Measurements from ENCODE around the gene ORC3.
"Not testable (repeated sequence)": the region's sequence is repeated elsewhere in the genome, so short reads cannot be mapped to it uniquely, and the experiment has no call there.

The ORC3 gene

DNA sequence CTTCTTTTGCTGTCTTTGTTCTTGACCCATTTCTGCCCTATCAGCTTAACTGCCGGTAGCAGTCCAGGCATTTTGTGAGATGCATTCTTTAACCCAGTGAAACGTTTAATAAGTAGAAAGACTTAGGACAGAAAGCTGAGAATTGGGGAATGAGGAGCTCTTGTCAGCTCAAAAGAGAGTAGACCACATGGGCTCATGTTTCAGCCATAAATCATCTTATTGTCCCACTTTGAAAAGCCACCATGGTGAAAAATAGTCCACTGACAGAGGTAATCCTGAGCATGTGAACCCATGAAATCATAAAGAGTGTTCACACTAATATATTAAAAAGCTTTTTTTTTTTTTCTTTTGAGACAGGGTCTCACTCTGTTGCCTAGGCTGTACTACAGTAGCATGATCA, 16.3 kb downstream of the ORC3 start:
- no peak for DNase-seq

- no peak for DNase-seq
Observed at GRCh38 chr6:87608802-87609201, 18.9 kb downstream of the ORC3 start.

DNA sequence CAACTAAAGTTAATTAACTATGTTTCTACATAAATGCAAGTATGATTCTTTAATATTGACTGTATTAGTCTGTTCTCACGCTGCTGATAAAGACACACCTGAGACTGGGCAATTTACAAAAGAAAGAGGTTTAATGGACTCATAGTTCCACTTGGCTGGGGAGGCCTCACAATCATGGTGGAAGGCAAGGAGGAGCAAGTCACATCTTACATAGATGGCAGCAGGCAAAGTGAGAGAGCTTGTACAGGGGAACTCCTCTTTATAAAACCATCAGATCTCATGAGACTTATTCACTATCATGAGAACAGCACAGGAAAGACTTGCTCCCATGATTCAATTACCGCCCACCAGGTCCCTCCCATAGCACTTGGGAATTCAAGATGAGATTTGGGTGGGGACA, 23.1 kb downstream of the ORC3 start:
- DNase-seq, result not testable (repeated sequence)

DNA sequence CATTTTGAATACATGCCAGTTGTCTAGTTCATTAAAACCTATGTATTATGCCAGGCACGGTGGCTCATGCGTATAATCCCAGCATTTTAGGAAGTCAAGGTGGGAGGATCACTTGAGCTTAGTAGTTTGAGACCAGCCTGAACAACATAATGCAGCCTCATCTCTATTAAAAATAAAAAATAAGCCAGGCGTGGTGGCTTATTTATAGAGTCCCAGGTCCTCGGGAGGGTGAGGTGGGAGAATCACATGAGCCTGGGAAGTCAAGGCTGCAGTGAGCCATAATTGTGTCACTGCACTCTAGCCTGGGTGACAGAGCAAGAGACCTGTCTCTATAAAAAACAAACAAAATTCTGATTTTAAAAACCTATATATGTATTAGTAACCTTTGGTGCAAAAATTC, 27.5 kb downstream of the ORC3 start:
- DNase-seq, result no peak

GRCh38 chr6:87618531-87618930, 28.6 kb downstream of the ORC3 start:
- no peak for DNase-seq

GRCh38 chr6:87623248-87623647, 33.3 kb downstream of the ORC3 start:
- no peak for DNase-seq

DNA sequence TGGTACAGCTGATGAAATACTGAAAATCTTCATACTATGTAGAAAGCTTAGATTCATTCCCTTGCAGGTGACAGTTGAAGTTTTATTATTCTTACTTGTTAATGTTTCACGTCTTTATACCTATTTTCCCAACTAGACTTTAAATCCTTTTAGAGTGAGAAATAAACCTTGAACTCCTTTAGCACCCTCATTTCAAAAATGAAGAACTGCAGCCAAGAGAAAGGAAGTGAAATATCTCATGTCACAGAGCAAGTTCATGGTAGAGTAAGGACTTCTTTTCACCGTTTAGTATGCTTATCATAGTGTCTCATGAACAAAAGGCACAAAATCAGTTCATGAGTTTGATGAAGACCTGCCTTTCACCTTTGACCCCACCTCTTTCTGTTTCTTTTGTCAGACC, 38.5 kb downstream of the ORC3 start:
- no peak for DNase-seq

DNA sequence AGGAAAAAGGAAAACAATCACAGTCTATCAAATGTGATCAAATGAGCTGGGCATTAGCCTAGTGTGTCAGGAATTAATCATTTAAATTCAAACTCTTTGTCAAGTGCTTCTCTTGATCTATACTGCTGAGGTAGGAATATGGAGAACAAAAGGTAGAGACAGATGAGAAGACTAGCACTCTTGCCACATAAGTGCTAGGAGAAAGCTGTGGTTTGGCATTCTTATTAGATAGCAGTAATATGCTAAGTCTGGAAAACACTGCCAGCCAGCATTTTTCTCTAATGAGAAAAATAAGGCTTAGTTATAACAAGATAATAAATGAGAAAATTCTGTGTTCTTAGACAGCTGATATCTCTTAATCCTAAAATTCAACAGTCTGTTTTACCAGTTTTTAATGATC, 38.9 kb downstream of the ORC3 start:
- DNase-seq, result no peak

- DNase-seq, result no peak
Observed at GRCh38 chr6:87630746-87631145, 40.8 kb downstream of the ORC3 start.

DNA sequence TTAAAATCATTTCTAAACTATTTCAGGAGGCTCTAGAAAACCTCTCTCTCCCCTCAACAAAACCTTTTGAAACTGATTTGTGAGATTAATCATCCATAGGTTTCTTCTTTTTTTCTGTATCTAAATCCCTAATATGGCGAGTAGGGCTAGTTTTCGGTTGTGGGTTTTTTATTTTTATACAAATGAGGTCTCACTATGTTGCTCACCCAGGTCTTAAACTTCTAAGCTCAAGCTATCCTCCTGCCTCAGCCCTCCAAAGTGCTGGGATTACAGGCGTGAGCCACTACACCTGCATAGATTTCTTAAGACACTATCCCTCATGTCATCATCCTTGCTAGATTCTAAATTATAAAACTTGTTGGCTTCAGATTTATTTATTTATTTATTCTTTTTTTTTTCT, 43.9 kb downstream of the ORC3 start:
- no peak for DNase-seq

GRCh38 chr6:87636315-87636714, 46.4 kb downstream of the ORC3 start:
- DNase-seq, result no peak

DNA sequence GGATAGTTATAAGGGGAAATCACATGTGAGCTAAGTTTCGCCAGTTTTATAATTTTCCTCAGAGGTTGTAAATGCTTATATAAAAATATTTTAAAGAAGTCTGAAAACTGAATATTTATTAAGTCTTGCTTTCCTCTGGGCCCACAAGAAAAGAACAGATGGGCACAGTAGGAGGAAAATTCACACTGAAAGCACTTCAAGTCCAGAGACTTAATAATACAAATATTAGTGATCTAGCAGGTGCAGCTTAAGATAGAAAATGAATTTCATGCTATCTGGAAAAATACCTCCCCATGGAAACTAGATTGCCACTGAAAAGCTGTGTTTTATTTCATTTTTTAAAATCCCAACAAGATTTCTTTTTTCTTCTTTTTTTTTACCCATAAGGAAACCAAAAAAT, 47.2 kb downstream of the ORC3 start:
- no peak for DNase-seq

DNA sequence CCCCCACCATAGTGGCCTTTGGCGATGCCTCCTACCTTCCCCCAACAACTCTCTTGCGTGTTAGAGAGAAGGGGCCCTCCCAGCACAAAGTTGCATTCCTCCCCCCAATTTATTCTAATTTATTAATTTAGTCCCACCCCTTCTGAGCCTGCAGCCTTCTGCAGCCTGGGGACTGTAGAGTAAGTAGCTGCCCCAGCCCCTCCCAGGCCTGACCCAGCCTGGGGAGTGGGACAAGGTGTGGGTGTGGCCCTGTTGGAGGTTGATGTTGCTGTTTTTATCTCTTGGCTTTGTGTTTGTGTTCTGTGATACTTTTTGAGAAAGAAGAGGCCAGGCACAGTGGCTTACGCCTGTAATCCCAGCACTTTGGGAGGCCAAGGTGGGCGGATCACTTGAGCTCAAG, 49.4 kb downstream of the ORC3 start:
- no peak for DNase-seq

DNA sequence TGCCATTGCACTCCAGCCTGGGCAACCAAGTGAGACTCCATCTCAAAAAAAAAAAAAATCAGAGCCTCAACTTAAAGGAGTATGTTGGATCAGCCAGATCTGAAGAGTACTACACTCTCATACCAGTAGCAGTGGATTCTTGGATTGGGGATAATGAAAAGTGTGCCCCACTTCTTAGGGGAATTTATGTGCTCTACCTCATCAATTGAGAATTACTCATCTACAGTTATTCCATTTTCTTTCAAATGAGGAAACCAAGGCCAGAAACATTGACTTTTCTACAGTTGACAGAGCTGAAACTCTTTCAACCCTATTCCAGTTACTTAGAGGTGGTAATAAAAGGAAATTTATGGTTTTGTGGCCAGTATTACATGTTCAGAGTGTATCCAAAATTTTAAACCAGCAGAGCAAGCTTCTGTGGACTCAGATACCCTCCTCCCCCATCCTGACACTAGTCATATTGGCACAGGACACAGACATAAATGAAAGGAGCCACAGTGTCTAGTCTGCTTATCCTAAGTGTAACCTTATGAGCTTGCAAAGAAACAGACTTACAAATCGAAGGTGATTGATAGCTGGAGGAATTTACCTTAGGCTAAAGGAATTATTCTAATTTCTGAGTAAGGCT, 51.2 kb downstream of the ORC3 start:
- DNase-seq, result no peak

DNA sequence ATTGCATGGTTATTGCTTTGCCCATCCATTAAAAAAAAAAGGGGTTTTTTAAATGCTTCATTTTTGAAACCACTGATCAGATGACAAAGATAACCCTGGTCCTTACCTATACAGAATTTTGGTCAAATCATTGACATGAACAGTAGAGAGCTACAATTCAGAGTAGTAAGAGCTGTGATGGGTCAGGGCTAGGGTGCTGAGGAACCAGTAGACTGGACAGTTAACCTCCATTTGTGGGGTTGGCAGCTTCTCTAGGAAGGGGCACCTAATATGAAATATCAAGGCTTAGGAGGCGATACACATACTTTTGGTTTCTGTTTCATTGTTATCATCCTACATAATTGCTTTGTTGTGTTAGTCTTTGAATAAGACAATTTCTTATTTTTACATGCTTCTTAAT, 55.1 kb downstream of the ORC3 start:
- DNase-seq, result no peak

- no peak for DNase-seq
Observed at GRCh38 chr6:87653074-87653962, 63.4 kb downstream of the ORC3 start.

DNA sequence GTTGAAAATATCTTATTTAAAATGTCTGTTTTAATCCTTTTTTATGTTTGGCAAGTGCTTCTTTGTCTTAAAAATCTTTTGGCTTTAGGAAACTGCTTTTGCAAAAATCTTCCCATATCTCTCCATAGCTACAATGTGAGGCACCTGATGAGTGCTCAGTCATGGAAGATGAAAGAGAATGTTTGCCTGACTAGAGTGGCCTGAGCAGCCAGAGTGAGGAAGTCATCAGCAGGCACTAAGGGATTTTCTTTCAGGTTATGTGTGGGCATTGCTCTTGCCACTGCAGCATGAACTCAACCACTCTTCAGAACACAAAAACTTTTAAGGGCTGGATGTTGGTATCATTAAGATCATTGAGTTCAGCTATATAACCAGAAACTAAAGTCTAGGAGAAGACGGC, 64.2 kb downstream of the ORC3 start:
- no peak for DNase-seq

DNA sequence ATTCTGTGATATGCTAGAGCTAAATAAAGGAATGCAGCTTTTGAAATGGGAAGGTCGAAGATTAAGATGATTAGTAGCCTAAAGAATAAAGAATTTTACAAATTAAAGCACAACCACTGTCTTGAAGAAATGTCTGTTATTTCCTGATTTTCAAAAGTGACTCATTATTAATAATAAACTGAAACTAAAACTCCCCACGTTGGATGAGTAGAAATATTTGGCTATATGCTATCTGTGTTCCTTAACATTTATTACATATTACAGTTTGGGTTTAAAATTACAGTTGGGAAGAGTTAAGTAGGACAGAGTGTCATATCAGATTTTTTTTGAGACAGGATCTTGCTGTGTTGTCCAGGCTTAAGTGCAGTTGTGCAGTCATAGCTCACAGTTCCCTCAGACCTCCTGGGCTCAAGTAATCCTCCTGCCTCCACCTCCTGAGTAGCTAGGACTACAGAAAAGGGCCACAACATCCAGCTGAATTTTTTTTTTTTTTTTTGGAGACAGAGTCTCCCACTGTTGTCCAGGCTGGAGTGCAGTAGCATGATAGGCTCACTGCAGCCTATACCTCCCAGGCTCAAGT, 65.0 kb downstream of the ORC3 start:
- no peak for DNase-seq

- DNase-seq, result no peak
Observed at GRCh38 chr6:87655824-87656223, 65.9 kb downstream of the ORC3 start.

GRCh38 chr6:87656857-87657256, 66.9 kb downstream of the ORC3 start:
- DNase-seq, result no peak

DNA sequence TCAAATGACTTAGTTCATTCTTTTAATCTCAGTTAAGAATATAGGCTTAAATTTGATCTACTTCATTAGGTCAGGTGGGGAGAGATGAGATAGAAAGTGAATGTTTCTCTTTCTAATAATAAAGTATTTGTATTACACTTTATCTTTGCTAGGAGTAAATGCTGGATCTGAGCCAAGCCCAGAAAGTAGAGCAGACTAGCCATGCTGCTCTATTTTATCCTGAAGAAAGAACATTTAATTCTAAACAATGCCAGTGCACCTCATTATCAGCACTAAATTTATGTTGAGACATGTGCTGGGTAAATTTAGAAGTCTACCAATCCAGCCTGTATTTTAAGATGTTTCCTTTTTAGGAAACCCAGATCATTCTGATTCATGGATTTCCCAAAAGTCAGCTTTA, 68.6 kb downstream of the ORC3 start:
- DNase-seq, result no peak

DNA sequence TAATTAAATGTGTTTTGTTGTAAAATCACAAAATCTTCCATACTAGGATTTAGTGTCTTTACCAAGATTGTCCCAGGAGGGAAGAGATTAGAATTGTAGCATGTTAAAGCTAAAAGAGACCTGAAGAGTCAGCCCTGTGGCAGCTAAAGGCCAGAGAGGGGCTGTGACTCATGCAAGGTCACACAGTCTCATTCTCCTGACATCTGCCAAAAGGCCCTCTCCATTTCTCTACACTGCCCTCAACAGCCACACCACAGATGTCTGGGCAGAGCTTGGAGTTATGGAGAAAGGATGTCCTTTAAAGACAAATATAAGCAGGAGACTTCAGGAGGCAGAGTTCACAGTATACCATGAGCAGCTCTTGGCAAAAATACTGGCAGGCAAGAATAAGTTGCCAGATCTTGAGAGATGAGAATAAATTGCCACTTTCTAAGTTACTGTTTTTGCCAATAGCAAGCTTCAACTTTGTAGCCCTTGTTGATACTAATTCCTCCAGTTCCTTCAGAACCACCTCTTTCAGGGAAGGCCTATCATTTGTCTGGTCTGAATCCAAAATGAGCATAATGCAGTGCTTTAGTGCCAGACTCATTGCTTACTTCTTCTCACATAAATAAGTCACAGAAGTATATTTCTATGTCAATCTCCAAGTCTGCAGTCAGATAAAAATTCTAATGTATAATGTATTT, 70.4 kb downstream of the ORC3 start:
- DNase-seq, result no peak

DNA sequence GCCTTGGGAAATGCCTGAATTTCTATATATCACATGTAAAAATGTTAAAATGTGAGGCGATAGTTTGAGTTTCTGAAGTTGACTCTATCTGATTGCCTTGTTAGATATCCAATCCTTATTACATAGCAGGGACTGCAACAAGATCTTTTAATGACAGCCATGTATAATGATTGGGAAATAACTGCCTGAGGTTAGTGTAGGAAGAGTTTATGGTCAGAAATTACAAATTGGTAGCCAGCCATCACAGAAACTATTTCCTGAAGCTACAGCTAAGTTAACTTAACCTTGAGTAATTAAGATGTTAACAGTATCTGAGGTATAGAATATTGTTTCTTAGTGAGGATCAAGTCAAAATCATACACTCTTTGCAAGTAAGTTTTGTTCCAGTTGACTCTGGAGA, 71.1 kb downstream of the ORC3 start:
- DNase-seq, result no peak

DNA sequence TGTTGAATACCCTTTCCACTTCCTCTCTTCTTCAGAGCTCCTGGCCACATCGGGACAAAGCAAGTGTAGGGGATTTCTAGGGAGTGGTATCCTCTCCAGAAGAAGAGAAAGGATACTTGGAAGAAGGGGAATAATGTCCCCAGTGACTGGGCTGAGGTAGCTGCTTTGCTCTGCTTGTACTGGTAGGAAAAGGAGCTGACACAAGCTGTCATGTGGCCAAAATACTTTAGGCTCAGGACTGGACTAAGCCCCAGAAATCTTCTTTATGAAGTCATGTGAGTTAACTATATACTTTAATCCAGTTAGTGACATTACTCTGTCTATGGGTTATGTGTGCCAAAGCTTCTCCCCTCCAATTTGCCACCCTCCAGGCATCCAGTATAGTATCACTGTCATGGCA, 71.6 kb downstream of the ORC3 start:
- no peak for DNase-seq
